Measurements from ENCODE around the gene GALNT18. TPM values are rescaled to one million over a fixed set of nuclear protein-coding genes. Genes with fewer than 3 reads are reported as not detected.

Gene GALNT18
- total RNA-seq, 1 donor: 4.7 TPM

DNA sequence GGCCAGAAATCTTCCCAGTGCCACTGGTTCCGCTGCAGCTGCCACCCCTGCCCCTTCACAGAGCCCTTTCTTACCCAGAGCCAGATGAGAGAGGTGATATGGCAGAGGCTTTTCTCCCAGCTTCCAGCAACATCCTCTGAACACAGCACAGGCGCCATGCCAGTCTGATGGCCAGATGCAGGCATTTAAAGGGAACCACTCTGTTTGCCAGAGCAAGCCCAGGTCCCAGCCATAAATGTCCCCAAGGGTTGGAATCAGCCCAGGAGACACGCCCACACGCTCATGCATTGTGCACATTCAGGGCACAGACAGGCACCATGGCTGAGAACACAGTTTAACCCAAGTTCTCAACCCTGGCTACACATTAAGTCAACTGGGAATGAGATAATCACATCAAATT is 154.5 kb downstream of the GALNT18 start:
- no peak overlapping the region for H3K4me3 ChIP-seq (ENCODE audit: insufficient read depth, low read length)
- no peaks in the 10 kb centered on the region for H3K36me3 ChIP-seq (ENCODE audit: insufficient read depth, low read length)
- no peaks in the 10 kb centered on the region for H3K79me2 ChIP-seq (ENCODE audit: insufficient read depth, low read length)
- H4K20me1 ChIP-seq (ENCODE audit: insufficient read depth, low read length): no peaks in the 10 kb centered on the region
- no peak overlapping the region for H3K4me2 ChIP-seq (ENCODE audit: insufficient read depth, low read length)
- no peak overlapping the region for H3K27ac ChIP-seq (ENCODE audit: low read depth, low read length)
- H3K9me3 ChIP-seq (ENCODE audit: low read depth, low read length): no peaks in the 10 kb centered on the region
- TF ChIP-seq, protein P1, sequence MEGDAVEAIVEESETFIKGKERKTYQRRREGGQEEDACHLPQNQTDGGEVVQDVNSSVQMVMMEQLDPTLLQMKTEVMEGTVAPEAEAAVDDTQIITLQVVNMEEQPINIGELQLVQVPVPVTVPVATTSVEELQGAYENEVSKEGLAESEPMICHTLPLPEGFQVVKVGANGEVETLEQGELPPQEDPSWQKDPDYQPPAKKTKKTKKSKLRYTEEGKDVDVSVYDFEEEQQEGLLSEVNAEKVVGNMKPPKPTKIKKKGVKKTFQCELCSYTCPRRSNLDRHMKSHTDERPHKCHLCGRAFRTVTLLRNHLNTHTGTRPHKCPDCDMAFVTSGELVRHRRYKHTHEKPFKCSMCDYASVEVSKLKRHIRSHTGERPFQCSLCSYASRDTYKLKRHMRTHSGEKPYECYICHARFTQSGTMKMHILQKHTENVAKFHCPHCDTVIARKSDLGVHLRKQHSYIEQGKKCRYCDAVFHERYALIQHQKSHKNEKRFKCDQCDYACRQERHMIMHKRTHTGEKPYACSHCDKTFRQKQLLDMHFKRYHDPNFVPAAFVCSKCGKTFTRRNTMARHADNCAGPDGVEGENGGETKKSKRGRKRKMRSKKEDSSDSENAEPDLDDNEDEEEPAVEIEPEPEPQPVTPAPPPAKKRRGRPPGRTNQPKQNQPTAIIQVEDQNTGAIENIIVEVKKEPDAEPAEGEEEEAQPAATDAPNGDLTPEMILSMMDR (IDR thresholded peaks at IDR 0.05; ENCODE audit: extremely low read depth, low read depth, low read length): no peak
- H3K27me3 ChIP-seq (ENCODE audit: insufficient read depth, low read length): peaks cover 13% of the 10 kb centered on the region
- H2AFZ ChIP-seq (ENCODE audit: low read length): no peak overlapping the region
- H3K4me1 ChIP-seq (ENCODE audit: insufficient read depth, low read length): peaks cover 13% of the 10 kb centered on the region
- no peak for DNase-seq (ENCODE audit: insufficient read length, low spot score, missing footprints)

DNA sequence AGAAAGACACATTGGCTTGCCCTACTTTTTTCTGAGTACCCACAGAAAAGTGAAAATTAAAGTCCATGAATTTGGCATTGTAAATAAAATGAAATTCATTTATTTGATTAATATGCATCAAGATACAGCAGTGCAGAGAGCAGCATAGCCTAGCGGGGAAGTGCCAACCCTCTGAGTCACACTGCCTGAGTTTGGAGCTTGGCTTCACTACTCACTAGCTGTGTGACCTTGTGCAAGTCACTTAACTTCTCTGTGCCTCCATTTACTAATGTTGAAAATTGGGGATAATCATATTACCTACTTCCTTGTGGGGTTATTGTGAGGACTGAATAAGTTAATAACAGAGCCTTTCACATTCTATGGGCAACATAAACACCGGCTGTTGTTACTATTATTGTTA is 157.2 kb downstream of the GALNT18 start:
- TF ChIP-seq, protein P1 (IDR thresholded peaks at IDR 0.05; ENCODE audit: extremely low read depth, low read depth, low read length): no peak
- no peak overlapping the region for H2AFZ ChIP-seq (ENCODE audit: low read length)
- H3K27ac ChIP-seq (ENCODE audit: low read depth, low read length): no peak overlapping the region
- no peaks in the 10 kb centered on the region for H4K20me1 ChIP-seq (ENCODE audit: insufficient read depth, low read length)
- peaks cover 17% of the 10 kb centered on the region for H3K27me3 ChIP-seq (ENCODE audit: insufficient read depth, low read length)
- H3K36me3 ChIP-seq (ENCODE audit: insufficient read depth, low read length): no peaks in the 10 kb centered on the region
- no peaks in the 10 kb centered on the region for H3K79me2 ChIP-seq (ENCODE audit: insufficient read depth, low read length)
- H3K4me1 ChIP-seq (ENCODE audit: insufficient read depth, low read length): peaks cover 12% of the 10 kb centered on the region
- no peak for DNase-seq (ENCODE audit: insufficient read length, low spot score, missing footprints)
- peaks cover 4% of the 10 kb centered on the region for H3K9me3 ChIP-seq (ENCODE audit: low read depth, low read length)
- H3K4me2 ChIP-seq (ENCODE audit: insufficient read depth, low read length): no peak overlapping the region
- H3K4me3 ChIP-seq (ENCODE audit: insufficient read depth, low read length): no peak overlapping the region

GRCh38 chr11:11463405-11463804 is 158.4 kb downstream of the GALNT18 start:
- no peaks in the 10 kb centered on the region for H3K36me3 ChIP-seq (ENCODE audit: insufficient read depth, low read length)
- H3K4me2 ChIP-seq (ENCODE audit: insufficient read depth, low read length): no peak overlapping the region
- no peaks in the 10 kb centered on the region for H4K20me1 ChIP-seq (ENCODE audit: insufficient read depth, low read length)
- no peaks in the 10 kb centered on the region for H3K79me2 ChIP-seq (ENCODE audit: insufficient read depth, low read length)
- no peak for DNase-seq (ENCODE audit: insufficient read length, low spot score, missing footprints)
- peaks cover 27% of the 10 kb centered on the region for H3K27me3 ChIP-seq (ENCODE audit: insufficient read depth, low read length)
- no peak overlapping the region for H3K4me3 ChIP-seq (ENCODE audit: insufficient read depth, low read length)
- peaks cover 4% of the 10 kb centered on the region for H3K9me3 ChIP-seq (ENCODE audit: low read depth, low read length)
- TF ChIP-seq, protein P1 (IDR thresholded peaks at IDR 0.05; ENCODE audit: extremely low read depth, low read depth, low read length): no peak
- H3K4me1 ChIP-seq (ENCODE audit: insufficient read depth, low read length): peaks cover under 1% of the 10 kb centered on the region
- H3K27ac ChIP-seq (ENCODE audit: low read depth, low read length): no peak overlapping the region
- no peak overlapping the region for H2AFZ ChIP-seq (ENCODE audit: low read length)

- Histone ChIP-seq H3K4me3 (ENCODE audit: insufficient read depth, low read length) (no peak overlapping the region), H3K27ac (ENCODE audit: low read depth, low read length) (no peak overlapping the region), H2AFZ (ENCODE audit: low read length) (no peak overlapping the region), H3K4me1 (ENCODE audit: insufficient read depth, low read length) (no peaks in the 10 kb centered on the region), H4K20me1 (ENCODE audit: insufficient read depth, low read length) (no peaks in the 10 kb centered on the region), H3K27me3 (ENCODE audit: insufficient read depth, low read length) (peaks cover 24% of the 10 kb centered on the region), H3K36me3 (ENCODE audit: insufficient read depth, low read length) (no peaks in the 10 kb centered on the region), H3K9me3 (ENCODE audit: low read depth, low read length) (peaks cover 4% of the 10 kb centered on the region), H3K79me2 (ENCODE audit: insufficient read depth, low read length) (no peaks in the 10 kb centered on the region), H3K4me2 (ENCODE audit: insufficient read depth, low read length) (no peak overlapping the region)
- DNase-seq (ENCODE audit: insufficient read length, low spot score, missing footprints): no peak
- TF ChIP-seq, protein P1 (IDR thresholded peaks at IDR 0.05; ENCODE audit: extremely low read depth, low read depth, low read length): no peak
These were observed 160.3 kb downstream of the GALNT18 start for GRCh38 chr11:11461473-11461872.

All from osteoblast (primary cell).